ENCODE results near the gene GGN.
"Not testable (repeated sequence)": the region's sequence is repeated elsewhere in the genome, so short reads cannot be mapped to it uniquely, and the experiment has no call there.

The GGN gene

GRCh38 chr19:38362076-38362945 is 25.5 kb downstream of the GGN start:
- no peak for DNase-seq (ENCODE audit: low spot score)

GRCh38 chr19:38361633-38362075 is 26.2 kb downstream of the GGN start:
- peak; percentile 81 for DNase-seq (ENCODE audit: low spot score)

GRCh38 chr19:38360839-38361631 is 26.8 kb downstream of the GGN start:
- no peak for DNase-seq (ENCODE audit: low spot score)

- DNase-seq (ENCODE audit: low spot score): no peak
These were observed 27.5 kb downstream of the GGN start for GRCh38 chr19:38360351-38360750.

GRCh38 chr19:38359242-38360021 is 28.4 kb downstream of the GGN start:
- no peak for DNase-seq (ENCODE audit: low spot score)

- DNase-seq (ENCODE audit: low spot score): no peak
These were observed 29.8 kb downstream of the GGN start for GRCh38 chr19:38358071-38358470.

- DNase-seq (ENCODE audit: low spot score): no peak
These were observed 31.8 kb downstream of the GGN start for GRCh38 chr19:38355728-38356725.

- DNase-seq (ENCODE audit: low spot score): no peak
These were observed 35.2 kb downstream of the GGN start for GRCh38 chr19:38352611-38353010.

GRCh38 chr19:38351865-38352395 is 35.9 kb downstream of the GGN start:
- no peak for DNase-seq (ENCODE audit: low spot score)

GRCh38 chr19:38350883-38351282 is 37.0 kb downstream of the GGN start:
- no peak for DNase-seq (ENCODE audit: low spot score)

- no peak for DNase-seq (ENCODE audit: low spot score)
These were observed 41.0 kb downstream of the GGN start for GRCh38 chr19:38346837-38347236.

GRCh38 chr19:38340927-38341326 is 46.9 kb downstream of the GGN start:
- no peak for DNase-seq (ENCODE audit: low spot score)

- DNase-seq (ENCODE audit: low spot score): not testable (repeated sequence)
These were observed 48.8 kb downstream of the GGN start for GRCh38 chr19:38339011-38339410.

- no peak for DNase-seq (ENCODE audit: low spot score)
These were observed 50.5 kb downstream of the GGN start for GRCh38 chr19:38337360-38337653.

GRCh38 chr19:38336638-38337359 is 51.0 kb downstream of the GGN start:
- peak; percentile 90 for DNase-seq (ENCODE audit: low spot score)

- DNase-seq (ENCODE audit: low spot score): peak; percentile 94
These were observed 51.7 kb downstream of the GGN start for GRCh38 chr19:38335949-38336637.

Data from left forelimb (tissue), 1 donor.